Measurements from ENCODE around the gene LARP1B. TPM values are rescaled to one million over a fixed set of nuclear protein-coding genes. Genes with fewer than 3 reads are reported as not detected.
"Not testable (repeated sequence)": the region's sequence is repeated elsewhere in the genome, so short reads cannot be mapped to it uniquely, and the experiment has no call there.

The LARP1B gene
- total and polyA plus RNA-seq, 2 donors (not counting 1 experiment from before 2014, with no cell fraction given), result 4.5 to 14.6 TPM

GRCh38 chr4:128156472-128156871 lies 95.4 kb downstream of the LARP1B start:
- H2AFZ ChIP-seq (ENCODE audit: insufficient read depth, low read depth, low read length, poor library complexity, severe bottlenecking); H3K9ac ChIP-seq (ENCODE audit: low read length); POLR2A ChIA-PET; H3K36me3 ChIP-seq (replicated peaks in 1 of 2; ENCODE audit: control extremely low read depth in 1 of 2, control insufficient read depth in 1 of 2, extremely low read depth in 1 of 2, insufficient read depth in 2 of 2, low read length in 1 of 2); H3K9me3 ChIP-seq (ENCODE audit: control extremely low read depth in 1 of 3, control insufficient read depth in 2 of 3, insufficient read depth in 1 of 3, low read length in 2 of 3); H3K4me2 ChIP-seq (replicated peaks; ENCODE audit: low read depth, low read length, poor library complexity, severe bottlenecking); H3K27me3 Mint-ChIP-seq; DNase-seq; H3K4me3 Mint-ChIP-seq; ATAC-seq (ENCODE audit: low read depth); H3K4me1 ChIP-seq (ENCODE audit: control insufficient read depth in 2 of 2, insufficient read depth in 2 of 2, low read length in 2 of 2); H3K4me1 Mint-ChIP-seq; H3K4me3 ChIP-seq (ENCODE audit: control extremely low read depth in 1 of 5, extremely low read depth in 1 of 5, insufficient read depth in 1 of 5, low read depth in 2 of 5, low read length in 4 of 5); intact Hi-C loops (cut with micrococcal nuclease); H4K20me1 ChIP-seq (ENCODE audit: control insufficient read depth, insufficient read depth, low read length, poor library complexity, severe bottlenecking); H3K27ac Mint-ChIP-seq; H3K79me2 ChIP-seq (ENCODE audit: control insufficient read depth, insufficient read depth, low read length); H3K27me3 ChIP-seq (replicated peaks in 1 of 4; ENCODE audit: control extremely low read depth in 1 of 4, control insufficient read depth in 3 of 4, insufficient read depth in 4 of 4, low read length in 3 of 4); H3K9me3 Mint-ChIP-seq (ENCODE audit: insufficient read depth); H3K27ac ChIP-seq (ENCODE audit: low read length in 2 of 2): not testable (repeated sequence)
- whole genome bisulfite sequencing (ENCODE audit: insufficient coverage), result 96% methylated on average over 3 of the region's 3 CpGs
- CTCF ChIA-PET, result interaction anchor here (0.7 kb wide), 1 partner anchor 68 kb away, joined by 4 read pairs; no protein-coding TSS in a partner anchor

DNA sequence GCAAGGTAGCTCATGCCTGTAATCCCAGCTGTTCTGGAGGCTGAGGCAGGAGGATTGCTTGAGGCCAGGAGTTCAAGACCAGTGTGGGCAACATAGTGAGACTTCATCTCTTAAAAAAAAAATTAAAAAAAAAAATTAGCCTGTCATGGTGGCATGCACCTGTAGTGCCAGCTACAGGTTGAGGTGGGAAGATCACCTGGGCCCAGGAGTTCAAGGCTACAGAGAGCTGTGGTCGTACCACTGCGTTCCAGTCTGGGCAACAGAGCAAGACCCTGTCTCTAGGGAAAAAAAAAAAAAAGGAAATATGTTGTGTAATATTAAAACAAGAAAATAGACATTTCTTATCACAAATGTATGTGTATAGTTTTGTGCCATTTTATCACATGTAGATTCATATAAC lies 97.8 kb downstream of the LARP1B start:
- no peak for ATAC-seq (ENCODE audit: low read depth)
- Histone ChIP-seq H3K27ac (ENCODE audit: low read length in 2 of 2) (no peak overlapping the region), H3K9ac (ENCODE audit: low read length) (no peak overlapping the region), H3K79me2 (ENCODE audit: control insufficient read depth, insufficient read depth, low read length) (no peaks in the 10 kb centered on the region), H3K36me3 (replicated peaks in 1 of 2; ENCODE audit: control extremely low read depth in 1 of 2, control insufficient read depth in 1 of 2, extremely low read depth in 1 of 2, insufficient read depth in 2 of 2, low read length in 1 of 2) (no peaks in the 10 kb centered on the region), H3K4me1 (ENCODE audit: control insufficient read depth in 2 of 2, insufficient read depth in 2 of 2, low read length in 2 of 2) (no peaks in the 10 kb centered on the region), H3K4me2 (replicated peaks; ENCODE audit: low read depth, low read length, poor library complexity, severe bottlenecking) (no peak overlapping the region), H3K27me3 (replicated peaks in 1 of 4; ENCODE audit: control extremely low read depth in 1 of 4, control insufficient read depth in 3 of 4, insufficient read depth in 4 of 4, low read length in 3 of 4) (no peaks in the 10 kb centered on the region), H3K9me3 (ENCODE audit: control extremely low read depth in 1 of 3, control insufficient read depth in 2 of 3, insufficient read depth in 1 of 3, low read length in 2 of 3) (peaks cover 0 to 3% (median 0%) of the 10 kb centered on the region in 3 donors), H3K4me3 (ENCODE audit: control extremely low read depth in 1 of 5, extremely low read depth in 1 of 5, insufficient read depth in 1 of 5, low read depth in 2 of 5, low read length in 4 of 5) (no peak overlapping the region), H4K20me1 (ENCODE audit: control insufficient read depth, insufficient read depth, low read length, poor library complexity, severe bottlenecking) (no peaks in the 10 kb centered on the region), H2AFZ (ENCODE audit: insufficient read depth, low read depth, low read length, poor library complexity, severe bottlenecking) (no peak overlapping the region)
- TF ChIP-seq EZH2 (IDR thresholded peaks at IDR 0.05; ENCODE audit: borderline replicate concordance, insufficient read depth, low read depth, low read length, poor library complexity, severe bottlenecking), result no peak
- TF ChIP-seq, protein P1, sequence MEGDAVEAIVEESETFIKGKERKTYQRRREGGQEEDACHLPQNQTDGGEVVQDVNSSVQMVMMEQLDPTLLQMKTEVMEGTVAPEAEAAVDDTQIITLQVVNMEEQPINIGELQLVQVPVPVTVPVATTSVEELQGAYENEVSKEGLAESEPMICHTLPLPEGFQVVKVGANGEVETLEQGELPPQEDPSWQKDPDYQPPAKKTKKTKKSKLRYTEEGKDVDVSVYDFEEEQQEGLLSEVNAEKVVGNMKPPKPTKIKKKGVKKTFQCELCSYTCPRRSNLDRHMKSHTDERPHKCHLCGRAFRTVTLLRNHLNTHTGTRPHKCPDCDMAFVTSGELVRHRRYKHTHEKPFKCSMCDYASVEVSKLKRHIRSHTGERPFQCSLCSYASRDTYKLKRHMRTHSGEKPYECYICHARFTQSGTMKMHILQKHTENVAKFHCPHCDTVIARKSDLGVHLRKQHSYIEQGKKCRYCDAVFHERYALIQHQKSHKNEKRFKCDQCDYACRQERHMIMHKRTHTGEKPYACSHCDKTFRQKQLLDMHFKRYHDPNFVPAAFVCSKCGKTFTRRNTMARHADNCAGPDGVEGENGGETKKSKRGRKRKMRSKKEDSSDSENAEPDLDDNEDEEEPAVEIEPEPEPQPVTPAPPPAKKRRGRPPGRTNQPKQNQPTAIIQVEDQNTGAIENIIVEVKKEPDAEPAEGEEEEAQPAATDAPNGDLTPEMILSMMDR (IDR thresholded peaks at IDR 0.05), result no peak
- no peaks in the 10 kb centered on the region for H3K9me3 Mint-ChIP-seq (ENCODE audit: insufficient read depth)
- intact Hi-C loops (cut with micrococcal nuclease), result no loop called here
- no peak for DNase-seq
- WGBS (ENCODE audit: insufficient coverage), result no CpG with 5 or more reads among the region's 2 CpGs
- ChIA-PET CTCF (interaction anchor here (0.6 to 0.7 kb wide), 2 partner anchors 13 to 14 kb away, joined by 3 read pairs; no protein-coding TSS in a partner anchor), POLR2A (no interaction called here)
- H3K4me3 Mint-ChIP-seq, result no peak overlapping the region
- no peak overlapping the region for H3K27ac Mint-ChIP-seq
- no peaks in the 10 kb centered on the region for H3K27me3 Mint-ChIP-seq
- H3K4me1 Mint-ChIP-seq, result peaks cover 2% of the 10 kb centered on the region

Data from B cell (primary cell).